Measurements from ENCODE around the gene GRK5.

The GRK5 gene

DNA sequence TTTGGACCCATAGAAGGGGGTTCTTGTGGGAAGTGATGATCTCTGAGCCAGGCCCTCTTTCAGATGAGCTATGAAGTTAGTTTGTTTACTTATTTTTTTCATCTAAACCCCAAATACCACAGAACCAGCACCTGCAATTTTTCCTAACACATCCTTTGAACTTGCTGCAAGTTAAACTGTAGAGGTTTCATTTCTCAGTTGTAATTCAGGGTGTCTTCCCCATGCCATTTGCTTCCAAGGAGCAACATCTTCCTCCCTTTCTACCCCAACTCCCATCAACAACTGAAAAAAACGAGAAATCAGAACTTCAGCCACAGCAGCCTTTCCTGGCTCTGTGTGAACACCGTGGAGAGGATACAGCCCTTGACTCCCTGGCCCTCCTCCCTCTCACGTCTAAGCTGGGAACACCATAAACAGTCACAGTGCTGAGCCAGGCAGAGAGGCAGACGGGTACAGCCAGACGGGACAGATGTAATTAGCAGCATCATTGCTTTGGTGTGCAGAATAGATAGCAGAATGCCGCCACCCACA lies 271.5 kb downstream of the GRK5 start:
- H3K9me3 ChIP-seq (ENCODE audit: insufficient read depth, low read length), result no peaks in the 10 kb centered on the region
- H3K36me3 ChIP-seq (replicated peaks; ENCODE audit: low read depth, low read length), result no peaks in the 10 kb centered on the region
- H3K4me1 ChIP-seq (ENCODE audit: low read length), result peaks cover 27% of the 10 kb centered on the region
- no peak overlapping the region for H3K9ac ChIP-seq (ENCODE audit: low read length)
- no peak overlapping the region for H3K27ac ChIP-seq (ENCODE audit: low read length)
- H3K27me3 ChIP-seq (ENCODE audit: low read depth, low read length), result peaks cover 16% of the 10 kb centered on the region; the same call in 1 of the 2 replicates
- H3K79me2 ChIP-seq (ENCODE audit: low read length), result no peaks in the 10 kb centered on the region
- H2AFZ ChIP-seq (ENCODE audit: low read depth, low read length), result no peak overlapping the region
- TF ChIP-seq, protein P1, sequence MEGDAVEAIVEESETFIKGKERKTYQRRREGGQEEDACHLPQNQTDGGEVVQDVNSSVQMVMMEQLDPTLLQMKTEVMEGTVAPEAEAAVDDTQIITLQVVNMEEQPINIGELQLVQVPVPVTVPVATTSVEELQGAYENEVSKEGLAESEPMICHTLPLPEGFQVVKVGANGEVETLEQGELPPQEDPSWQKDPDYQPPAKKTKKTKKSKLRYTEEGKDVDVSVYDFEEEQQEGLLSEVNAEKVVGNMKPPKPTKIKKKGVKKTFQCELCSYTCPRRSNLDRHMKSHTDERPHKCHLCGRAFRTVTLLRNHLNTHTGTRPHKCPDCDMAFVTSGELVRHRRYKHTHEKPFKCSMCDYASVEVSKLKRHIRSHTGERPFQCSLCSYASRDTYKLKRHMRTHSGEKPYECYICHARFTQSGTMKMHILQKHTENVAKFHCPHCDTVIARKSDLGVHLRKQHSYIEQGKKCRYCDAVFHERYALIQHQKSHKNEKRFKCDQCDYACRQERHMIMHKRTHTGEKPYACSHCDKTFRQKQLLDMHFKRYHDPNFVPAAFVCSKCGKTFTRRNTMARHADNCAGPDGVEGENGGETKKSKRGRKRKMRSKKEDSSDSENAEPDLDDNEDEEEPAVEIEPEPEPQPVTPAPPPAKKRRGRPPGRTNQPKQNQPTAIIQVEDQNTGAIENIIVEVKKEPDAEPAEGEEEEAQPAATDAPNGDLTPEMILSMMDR (IDR thresholded peaks at IDR 0.05; ENCODE audit: low read depth, low read length), result no peak
- TF ChIP-seq EZH2phosphoT487 (IDR thresholded peaks at IDR 0.05; ENCODE audit: low read depth), result no peak
- H4K20me1 ChIP-seq (ENCODE audit: insufficient read depth, low read length), result no peaks in the 10 kb centered on the region
- H3K4me3 ChIP-seq (ENCODE audit: low read length), result peak overlapping the region; percentile 49
- H3K4me2 ChIP-seq (ENCODE audit: low read length), result peak overlapping the region; percentile 67

GRCh38 chr10:119479532-119479931 lies 272.2 kb downstream of the GRK5 start:
- peaks cover 16% of the 10 kb centered on the region; the same call in 1 of the 2 replicates for H3K27me3 ChIP-seq (ENCODE audit: low read depth, low read length)
- peak overlapping the region; percentile 67; the same call in 1 of the 2 replicates for H3K4me2 ChIP-seq (ENCODE audit: low read length)
- H3K4me3 ChIP-seq (ENCODE audit: low read length), result no peak overlapping the region
- H3K79me2 ChIP-seq (ENCODE audit: low read length), result no peaks in the 10 kb centered on the region
- H3K36me3 ChIP-seq (replicated peaks; ENCODE audit: low read depth, low read length), result no peaks in the 10 kb centered on the region
- H3K9ac ChIP-seq (ENCODE audit: low read length), result no peak overlapping the region
- TF ChIP-seq EZH2phosphoT487 (IDR thresholded peaks at IDR 0.05; ENCODE audit: low read depth), result no peak
- TF ChIP-seq, protein P1 (IDR thresholded peaks at IDR 0.05; ENCODE audit: low read depth, low read length), result no peak
- peaks cover 27% of the 10 kb centered on the region for H3K4me1 ChIP-seq (ENCODE audit: low read length)
- H2AFZ ChIP-seq (ENCODE audit: low read depth, low read length), result no peak overlapping the region
- no peak overlapping the region for H3K27ac ChIP-seq (ENCODE audit: low read length)
- no peaks in the 10 kb centered on the region for H4K20me1 ChIP-seq (ENCODE audit: insufficient read depth, low read length)
- H3K9me3 ChIP-seq (ENCODE audit: insufficient read depth, low read length), result no peaks in the 10 kb centered on the region

- TF ChIP-seq, protein P1 (IDR thresholded peaks at IDR 0.05; ENCODE audit: low read depth, low read length), result no peak
- no peak for TF ChIP-seq EZH2phosphoT487 (IDR thresholded peaks at IDR 0.05; ENCODE audit: low read depth)
- H2AFZ ChIP-seq (ENCODE audit: low read depth, low read length), result no peak overlapping the region
Measured at GRCh38 chr10:119480667-119481066, 273.3 kb downstream of the GRK5 start.

GRCh38 chr10:119481781-119482426 lies 274.5 kb downstream of the GRK5 start:
- Histone ChIP-seq H2AFZ (ENCODE audit: low read depth, low read length) (no peak overlapping the region), H3K27ac (ENCODE audit: low read length) (no peak overlapping the region), H3K27me3 (ENCODE audit: low read depth, low read length) (peaks cover 13% of the 10 kb centered on the region; the same call in 1 of the 2 replicates), H3K4me2 (ENCODE audit: low read length) (no peak overlapping the region), H3K9me3 (ENCODE audit: insufficient read depth, low read length) (no peaks in the 10 kb centered on the region), H3K79me2 (ENCODE audit: low read length) (no peaks in the 10 kb centered on the region), H3K9ac (ENCODE audit: low read length) (no peak overlapping the region), H3K4me1 (ENCODE audit: low read length) (peaks cover 26% of the 10 kb centered on the region), H3K36me3 (replicated peaks; ENCODE audit: low read depth, low read length) (no peaks in the 10 kb centered on the region), H3K4me3 (ENCODE audit: low read length) (no peak overlapping the region), H4K20me1 (ENCODE audit: insufficient read depth, low read length) (no peaks in the 10 kb centered on the region)
- TF ChIP-seq, protein P1 (IDR thresholded peaks at IDR 0.05; ENCODE audit: low read depth, low read length), result no peak
- TF ChIP-seq EZH2phosphoT487 (IDR thresholded peaks at IDR 0.05; ENCODE audit: low read depth), result no peak

More at GRCh38 chr10:119480667-119481066, 273.3 kb downstream of the GRK5 start:
- peaks cover 16% of the 10 kb centered on the region; the same call in 1 of the 2 replicates for H3K27me3 ChIP-seq (ENCODE audit: low read depth, low read length)
- H3K4me2 ChIP-seq (ENCODE audit: low read length), result no peak overlapping the region
- no peaks in the 10 kb centered on the region for H3K36me3 ChIP-seq (replicated peaks; ENCODE audit: low read depth, low read length)
- H3K9ac ChIP-seq (ENCODE audit: low read length), result no peak overlapping the region
- no peaks in the 10 kb centered on the region for H4K20me1 ChIP-seq (ENCODE audit: insufficient read depth, low read length)
- no peaks in the 10 kb centered on the region for H3K9me3 ChIP-seq (ENCODE audit: insufficient read depth, low read length)
- H3K79me2 ChIP-seq (ENCODE audit: low read length), result no peaks in the 10 kb centered on the region
- peaks cover 27% of the 10 kb centered on the region for H3K4me1 ChIP-seq (ENCODE audit: low read length)
- H3K27ac ChIP-seq (ENCODE audit: low read length), result no peak overlapping the region
- no peak overlapping the region for H3K4me3 ChIP-seq (ENCODE audit: low read length)

Measured in OCI-LY3 (cell line).